ENCODE data around the gene HIVEP3. TPM values are rescaled to one million over a fixed set of nuclear protein-coding genes. Genes with fewer than 3 reads are reported as not detected.
A peak's percentile ranks its signal among the peaks of the same experiment; 100 is the strongest.

HIVEP3 gene
- total RNA-seq, 2 experiments from 2014 or later: 19.4 to 21.3 TPM

DNA sequence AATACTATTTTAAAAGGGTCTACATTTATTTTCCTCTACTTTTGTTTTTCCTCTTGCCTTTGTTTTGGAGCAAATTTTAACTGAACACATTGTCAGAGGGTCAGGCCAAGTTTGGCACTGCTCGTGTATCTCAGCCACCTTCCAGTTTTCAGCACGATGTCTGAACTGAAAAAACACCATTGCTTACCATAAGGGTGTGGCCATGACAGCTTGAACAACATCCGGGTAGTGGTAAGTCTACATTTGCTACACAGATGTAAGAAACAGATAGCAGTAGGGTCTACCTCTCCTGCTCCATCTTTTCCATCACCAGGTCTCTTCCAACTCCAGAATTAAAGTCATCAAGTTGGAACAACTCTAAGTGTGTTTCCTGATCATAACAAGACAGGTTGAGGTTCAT is 4.2 kb downstream of the HIVEP3 start:
- Mint-ChIP-seq H3K36me3 (no peaks in the 10 kb centered on the region), H3K4me1 (peaks cover 56% of the 10 kb centered on the region), H3K27ac (no peak overlapping the region), H3K9me3 (peaks cover 5% of the 10 kb centered on the region), H3K27me3 (no peaks in the 10 kb centered on the region), H3K4me3 (peak overlapping the region; percentile 20)
- no peak for DNase-seq

DNA sequence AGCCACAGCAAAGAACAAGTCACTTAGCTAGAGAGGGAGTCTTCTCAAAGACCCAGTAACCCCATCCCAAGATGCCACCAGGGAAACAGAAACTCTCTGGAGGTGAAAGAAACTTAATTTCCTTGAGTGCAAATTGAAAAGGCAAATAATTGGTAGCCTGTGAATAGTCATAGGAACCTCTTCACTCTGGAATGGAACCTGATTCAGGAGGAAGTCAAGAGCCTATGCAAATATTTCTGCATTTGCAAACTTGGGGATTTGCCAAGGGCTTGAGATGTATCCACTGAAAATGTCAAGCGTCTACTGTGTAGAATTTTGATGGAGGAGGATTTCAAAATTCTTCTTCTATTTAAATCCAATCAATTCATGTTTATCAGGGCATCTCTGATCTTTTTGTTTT is 5.7 kb downstream of the HIVEP3 start:
- Mint-ChIP-seq H3K27me3 (no peaks in the 10 kb centered on the region), H3K27ac (no peak overlapping the region), H3K9me3 (peaks cover 9% of the 10 kb centered on the region), H3K4me3 (no peak overlapping the region), H3K4me1 (peaks cover 45% of the 10 kb centered on the region), H3K36me3 (peaks cover 5% of the 10 kb centered on the region)
- no peak for DNase-seq

DNA sequence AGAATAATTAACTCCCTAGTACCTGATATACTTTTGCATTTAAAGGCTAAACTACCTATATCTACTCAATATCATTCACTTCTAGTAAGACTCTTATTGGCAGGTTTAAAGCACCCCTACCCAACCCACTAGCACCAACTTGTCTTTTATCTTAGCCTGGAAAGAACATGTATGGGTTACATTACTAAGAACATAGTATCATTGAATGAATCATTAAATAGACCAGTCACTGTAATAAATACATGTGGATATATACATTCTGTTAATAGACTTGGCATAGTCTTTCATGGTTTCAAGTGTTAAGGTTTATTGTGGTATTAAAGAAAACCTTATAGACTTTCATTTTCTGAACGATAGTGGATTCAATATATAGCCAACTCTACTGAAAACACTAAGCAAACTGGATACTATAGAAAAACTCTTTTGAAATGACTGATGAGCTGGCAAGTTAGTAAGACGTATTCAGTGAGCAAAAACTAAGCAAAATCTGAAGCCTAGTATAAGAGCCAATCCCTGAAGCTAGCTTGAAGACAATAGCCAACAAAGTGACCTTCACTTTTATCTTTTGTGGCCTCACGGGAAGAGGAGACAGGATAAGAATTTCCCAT is 10.3 kb downstream of the HIVEP3 start:
- Mint-ChIP-seq H3K9me3 (peaks cover 9% of the 10 kb centered on the region), H3K27ac (no peak overlapping the region), H3K36me3 (peaks cover 9% of the 10 kb centered on the region), H3K27me3 (no peaks in the 10 kb centered on the region), H3K4me3 (no peak overlapping the region), H3K4me1 (peaks cover 19% of the 10 kb centered on the region)
- no peak for DNase-seq

DNA sequence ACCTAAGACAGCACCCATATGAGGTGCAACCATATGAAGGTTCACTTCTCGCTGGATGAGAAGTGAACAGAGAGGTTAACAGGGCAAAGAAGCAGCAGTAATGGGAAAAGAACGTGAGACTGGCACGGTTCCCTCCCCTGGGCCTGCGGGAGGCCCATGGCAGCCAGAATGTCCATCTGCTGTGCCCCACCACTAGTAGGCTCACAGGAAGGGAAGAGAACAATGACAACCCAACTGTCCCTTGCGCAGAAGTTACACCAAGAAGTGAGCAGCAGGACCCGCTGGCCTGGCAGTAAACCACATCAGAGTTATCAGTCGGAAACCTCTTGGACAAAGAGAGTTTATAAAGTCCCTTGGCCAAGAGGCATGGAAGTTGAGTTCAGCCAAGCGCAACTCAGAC is 11.3 kb downstream of the HIVEP3 start:
- Mint-ChIP-seq H3K4me3 (no peak overlapping the region), H3K36me3 (peaks cover 9% of the 10 kb centered on the region), H3K4me1 (peaks cover 21% of the 10 kb centered on the region), H3K27me3 (no peaks in the 10 kb centered on the region), H3K27ac (no peak overlapping the region), H3K9me3 (peaks cover 9% of the 10 kb centered on the region)
- DNase-seq: no peak

DNA sequence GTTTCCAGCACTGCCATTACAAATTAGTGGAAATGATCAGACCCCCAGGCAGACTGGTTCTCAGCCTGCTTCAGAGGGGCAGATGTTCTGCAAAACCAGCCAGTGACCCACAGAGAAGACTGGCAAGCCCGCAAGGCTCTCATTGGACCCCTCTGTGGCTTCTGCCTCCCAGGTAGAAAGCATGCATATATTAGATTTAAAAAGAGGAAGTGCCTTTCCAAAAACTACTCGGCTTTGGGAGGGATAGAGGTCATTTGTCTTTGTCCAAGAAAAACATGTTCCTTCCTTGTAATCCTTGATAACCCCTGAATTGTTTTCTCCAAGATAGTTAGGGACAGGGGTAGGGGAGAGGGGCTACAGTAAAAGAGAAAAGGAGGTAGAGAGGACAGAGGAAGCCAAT is 11.8 kb downstream of the HIVEP3 start:
- Mint-ChIP-seq H3K36me3 (peaks cover 9% of the 10 kb centered on the region), H3K9me3 (peaks cover 9% of the 10 kb centered on the region), H3K27ac (no peak overlapping the region), H3K27me3 (no peaks in the 10 kb centered on the region), H3K4me3 (no peak overlapping the region), H3K4me1 (peaks cover 22% of the 10 kb centered on the region)
- no peak for DNase-seq

DNA sequence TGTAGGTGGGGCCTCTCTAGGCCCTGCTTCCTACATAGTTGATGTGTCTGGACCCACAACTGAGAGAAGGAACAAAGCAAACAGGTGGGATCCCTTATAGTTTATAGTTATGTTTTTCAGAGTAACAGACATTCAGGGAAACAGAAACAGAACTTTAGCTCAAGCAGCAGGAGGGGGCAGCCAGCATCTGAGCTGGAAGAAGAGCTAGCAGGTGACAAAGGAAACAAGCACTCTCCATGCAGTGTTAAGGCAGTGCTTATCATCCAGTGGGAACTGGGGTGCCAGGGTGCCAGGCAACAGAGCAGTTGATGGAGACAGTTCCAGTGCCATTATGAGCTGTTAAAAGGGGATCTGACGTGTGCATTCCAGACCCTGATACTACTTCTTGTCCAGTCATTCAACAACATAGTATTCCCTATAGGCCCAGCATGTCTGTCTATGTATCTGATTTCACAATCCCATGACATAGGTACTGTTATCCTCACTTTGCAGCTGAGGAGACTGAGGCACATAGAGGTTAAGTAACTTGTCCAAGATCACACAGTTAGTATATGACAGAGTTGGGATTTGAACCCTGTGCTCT is 13.5 kb downstream of the HIVEP3 start:
- Mint-ChIP-seq H3K27ac (no peak overlapping the region), H3K9me3 (peaks cover 5% of the 10 kb centered on the region), H3K27me3 (no peaks in the 10 kb centered on the region), H3K36me3 (peaks cover 9% of the 10 kb centered on the region), H3K4me1 (peaks cover 24% of the 10 kb centered on the region), H3K4me3 (no peak overlapping the region)
- no peak for DNase-seq

DNA sequence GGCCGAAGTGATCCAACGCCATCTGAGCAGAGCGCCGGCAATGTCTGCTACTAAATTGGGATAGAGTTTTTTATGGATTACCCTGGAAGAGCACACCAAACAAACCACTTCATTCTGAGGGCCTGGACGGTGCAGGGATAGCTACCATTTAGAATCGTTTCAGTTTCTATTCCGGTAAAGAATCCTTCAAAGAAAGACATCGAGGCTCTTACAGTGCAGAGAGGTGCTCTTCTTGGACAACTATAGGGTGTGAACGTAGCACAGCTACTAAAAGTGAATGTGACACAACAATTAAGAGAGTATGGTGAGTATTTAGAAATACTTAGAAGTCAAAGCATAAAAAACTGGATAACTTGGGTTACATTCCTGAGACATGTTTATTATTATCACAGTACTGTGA is 16.1 kb downstream of the HIVEP3 start:
- Mint-ChIP-seq H3K27ac (peak overlapping the region; percentile 6), H3K4me3 (no peak overlapping the region), H3K27me3 (no peaks in the 10 kb centered on the region), H3K4me1 (peaks cover 36% of the 10 kb centered on the region), H3K36me3 (peaks cover 2% of the 10 kb centered on the region), H3K9me3 (no peaks in the 10 kb centered on the region)
- DNase-seq: no peak

DNA sequence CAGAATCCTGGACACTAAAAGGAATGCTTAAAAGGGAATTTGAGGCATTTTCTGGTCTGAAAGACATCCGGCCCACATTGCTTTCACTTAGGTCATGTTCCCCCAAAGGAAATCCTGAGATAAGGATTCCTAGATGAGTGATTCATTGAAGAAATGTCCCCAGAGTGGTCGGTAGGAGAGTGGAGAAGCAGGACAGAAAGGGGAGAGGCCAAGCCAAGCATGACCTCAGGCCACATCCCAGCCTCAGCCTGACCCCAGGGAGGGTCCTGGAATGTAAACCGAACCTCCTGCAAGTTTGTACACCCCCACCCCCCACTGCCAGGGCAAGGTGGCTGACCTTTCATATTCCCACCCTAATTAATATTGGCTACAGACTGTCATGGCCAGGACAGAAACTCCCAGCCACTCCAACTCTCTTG is 16.6 kb downstream of the HIVEP3 start:
- Mint-ChIP-seq H3K27ac (no peak overlapping the region), H3K9me3 (no peaks in the 10 kb centered on the region), H3K4me1 (peaks cover 35% of the 10 kb centered on the region), H3K4me3 (no peak overlapping the region), H3K27me3 (no peaks in the 10 kb centered on the region), H3K36me3 (peaks cover 1% of the 10 kb centered on the region)
- DNase-seq: no peak

DNA sequence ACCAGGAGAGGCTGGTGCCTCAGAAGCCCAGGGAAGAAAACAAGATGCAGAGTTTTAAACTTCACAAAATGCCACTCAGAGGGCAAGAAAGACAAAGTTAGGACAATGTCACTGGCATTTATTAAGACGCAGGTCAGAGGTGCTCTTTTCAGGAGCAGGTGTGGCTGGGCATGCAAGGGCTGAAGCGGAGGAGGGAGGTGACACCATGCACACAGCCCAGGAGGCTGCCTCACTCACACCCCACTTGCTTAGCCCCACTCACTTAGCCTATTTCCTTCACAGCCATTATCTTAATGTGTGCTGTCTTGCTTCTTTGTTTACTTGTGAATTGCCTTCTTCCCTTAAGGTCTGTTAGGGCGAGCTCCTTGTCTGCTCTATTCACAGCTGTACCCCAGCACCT is 17.2 kb downstream of the HIVEP3 start:
- H3K36me3 Mint-ChIP-seq: peaks cover 1% of the 10 kb centered on the region
- H3K4me3 Mint-ChIP-seq: no peak overlapping the region
- no peaks in the 10 kb centered on the region for H3K9me3 Mint-ChIP-seq
- DNase-seq: no peak
- no peak overlapping the region for H3K27ac Mint-ChIP-seq
- peaks cover 38% of the 10 kb centered on the region for H3K4me1 Mint-ChIP-seq
- no peaks in the 10 kb centered on the region for H3K27me3 Mint-ChIP-seq

DNA sequence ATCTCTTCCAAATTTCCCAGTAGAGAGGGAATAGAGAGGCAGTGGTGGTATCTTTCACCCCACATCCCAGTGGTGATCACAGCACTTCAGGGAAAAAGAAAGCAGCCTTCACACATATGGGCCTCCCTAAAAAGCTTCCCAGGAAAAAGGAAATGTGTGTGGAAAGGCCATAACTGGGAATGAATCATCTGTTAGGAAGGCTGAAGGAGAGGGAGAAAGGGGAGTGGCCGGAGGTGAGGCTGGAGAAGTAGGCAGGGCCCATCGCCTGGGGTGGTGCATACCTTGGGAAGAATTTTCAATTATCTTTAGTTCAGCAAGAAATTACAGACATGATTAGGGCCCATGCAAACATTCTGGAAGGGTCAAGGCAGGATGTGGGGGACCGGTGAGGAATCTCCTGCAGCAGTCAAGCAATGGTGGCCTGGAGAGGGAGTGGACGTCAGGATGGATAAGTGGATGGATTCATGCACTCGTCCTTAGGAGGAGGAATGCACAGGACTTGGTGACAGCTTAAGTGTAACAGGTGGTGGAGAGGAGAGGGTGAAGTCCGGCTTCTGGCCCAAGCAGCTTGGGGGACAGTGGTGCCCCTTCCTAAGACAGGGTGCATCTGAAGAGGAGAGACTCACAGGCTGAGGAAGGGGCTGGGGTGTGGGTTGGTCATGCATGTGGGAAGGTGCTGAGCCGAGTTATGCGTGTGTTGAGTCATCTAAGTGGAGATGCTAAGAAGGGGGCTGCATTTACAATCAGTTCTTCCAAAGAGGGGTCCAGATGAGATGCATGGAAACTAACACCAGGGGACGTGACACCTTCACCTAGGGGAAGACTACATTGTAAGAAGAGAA is 17.9 kb downstream of the HIVEP3 start:
- Mint-ChIP-seq H3K4me1 (peaks cover 38% of the 10 kb centered on the region), H3K27me3 (no peaks in the 10 kb centered on the region), H3K9me3 (no peaks in the 10 kb centered on the region), H3K36me3 (no peaks in the 10 kb centered on the region), H3K27ac (no peak overlapping the region), H3K4me3 (no peak overlapping the region)
- DNase-seq: no peak

DNA sequence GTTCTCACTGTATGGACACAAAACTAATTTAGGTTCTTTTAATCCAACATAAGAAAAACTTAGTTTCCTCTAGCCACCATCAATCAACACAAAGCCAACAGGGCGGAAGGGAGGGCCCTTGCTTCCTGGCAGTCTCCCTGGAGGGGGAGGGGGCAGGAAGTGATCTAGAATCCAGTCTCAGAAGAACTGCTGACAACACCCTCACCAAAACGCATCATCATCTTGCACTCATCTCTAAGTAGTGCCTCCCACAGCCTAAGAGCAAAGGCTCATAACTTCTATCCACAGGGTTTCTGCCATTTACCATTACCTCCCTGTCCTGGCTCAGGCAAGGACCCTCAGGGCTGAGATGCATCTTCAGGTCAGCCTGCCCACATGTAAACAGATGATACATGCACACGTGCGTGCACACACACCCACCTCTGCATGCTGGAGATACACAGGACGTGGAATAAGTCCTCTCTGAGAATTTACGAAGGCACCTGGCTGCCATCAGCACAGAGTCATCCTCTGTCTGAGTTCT is 20.5 kb downstream of the HIVEP3 start:
- Mint-ChIP-seq H3K9me3 (no peaks in the 10 kb centered on the region), H3K4me1 (peaks cover 47% of the 10 kb centered on the region), H3K36me3 (no peaks in the 10 kb centered on the region), H3K27ac (peak overlapping the region; percentile 84), H3K27me3 (no peaks in the 10 kb centered on the region), H3K4me3 (peak overlapping the region; percentile 18)
- DNase-seq: peak; percentile 65

DNA sequence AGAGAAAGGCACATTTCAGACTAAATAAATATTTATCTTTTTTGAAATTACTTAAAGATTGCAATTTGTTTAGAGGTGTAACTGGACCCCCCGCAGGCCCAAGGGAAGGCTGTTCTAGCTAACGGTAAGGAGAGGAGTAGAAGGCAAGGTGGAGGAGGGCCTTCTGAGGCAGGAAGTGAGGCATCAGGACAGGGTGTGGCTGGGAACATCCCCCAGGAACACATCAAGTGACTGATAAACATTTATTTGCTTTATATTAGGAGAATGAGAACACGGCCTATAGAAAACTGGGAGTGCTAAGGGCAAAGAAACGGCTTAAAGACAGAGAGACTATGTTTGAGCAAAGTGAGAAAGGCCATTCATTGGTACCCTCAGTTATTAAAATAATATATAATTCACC is 23.2 kb downstream of the HIVEP3 start:
- Mint-ChIP-seq H3K4me3 (no peak overlapping the region), H3K9me3 (no peaks in the 10 kb centered on the region), H3K36me3 (no peaks in the 10 kb centered on the region), H3K4me1 (peaks cover 60% of the 10 kb centered on the region), H3K27ac (no peak overlapping the region), H3K27me3 (no peaks in the 10 kb centered on the region)
- no peak for DNase-seq

DNA sequence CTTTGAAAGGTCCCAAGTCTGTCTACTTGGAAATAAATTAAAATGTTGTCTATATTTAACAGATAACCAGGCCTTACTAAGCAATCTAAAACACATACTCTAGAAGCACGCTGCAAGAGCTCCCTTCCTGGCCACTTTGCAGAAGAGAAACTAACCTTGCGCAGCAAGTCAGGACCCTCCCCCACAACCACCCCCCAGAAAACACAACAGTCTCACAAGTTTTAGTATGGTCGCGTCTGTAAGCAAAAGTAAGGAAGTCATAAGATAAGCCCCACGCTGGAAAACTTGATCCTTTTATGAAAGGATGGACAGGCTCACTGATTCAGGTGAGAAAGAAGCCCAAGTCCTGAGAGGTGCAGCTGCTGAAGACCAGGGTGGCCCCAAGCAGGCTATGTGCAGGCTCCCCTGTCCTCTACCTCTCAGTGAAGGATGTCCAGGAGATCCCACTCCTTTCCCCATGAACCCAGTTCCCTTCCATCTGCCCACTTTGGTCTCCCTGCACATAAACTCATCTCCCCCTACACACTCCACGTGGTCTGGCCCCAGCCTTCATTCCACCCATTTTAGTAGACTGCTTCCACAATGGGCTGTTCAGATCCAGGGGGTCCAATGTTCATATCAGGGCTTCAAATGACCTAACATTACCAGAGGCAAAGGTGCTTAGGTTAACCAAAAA is 23.8 kb downstream of the HIVEP3 start:
- no peak overlapping the region for H3K27ac Mint-ChIP-seq
- DNase-seq: no peak
- no peaks in the 10 kb centered on the region for H3K27me3 Mint-ChIP-seq
- no peaks in the 10 kb centered on the region for H3K9me3 Mint-ChIP-seq
- peaks cover 58% of the 10 kb centered on the region for H3K4me1 Mint-ChIP-seq
- no peak overlapping the region for H3K4me3 Mint-ChIP-seq
- H3K36me3 Mint-ChIP-seq: no peaks in the 10 kb centered on the region

DNA sequence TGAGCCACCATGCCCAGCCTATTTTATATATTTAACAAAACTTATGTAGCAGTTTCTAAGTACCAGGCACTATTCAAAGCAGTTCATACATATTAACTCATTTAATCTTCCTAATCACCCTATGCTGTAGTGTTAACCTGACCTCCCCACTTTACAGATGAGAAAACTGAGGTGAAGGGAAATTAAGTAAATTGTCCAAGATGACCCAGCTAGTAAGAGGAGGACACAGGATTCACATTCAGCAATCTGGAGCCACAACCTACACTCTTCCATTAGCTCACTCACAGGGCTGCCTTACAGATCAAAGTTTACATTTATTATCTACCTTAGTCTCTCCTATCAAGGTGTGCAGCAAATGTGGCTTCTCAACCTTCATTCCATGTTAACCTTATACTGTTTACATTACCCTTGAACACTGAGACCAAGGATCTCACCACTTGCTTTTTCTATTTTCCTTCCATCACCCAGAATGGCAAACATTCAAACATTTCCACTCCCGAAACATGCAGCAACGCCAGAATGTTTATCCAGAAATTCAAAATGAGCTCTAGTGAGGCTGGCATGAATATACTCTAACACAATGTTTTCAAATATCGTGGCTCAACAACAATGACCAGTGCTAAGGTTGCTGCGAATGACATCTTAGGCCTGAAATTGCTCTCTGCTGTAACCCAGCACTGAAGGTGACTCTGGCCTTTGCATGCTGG is 24.5 kb downstream of the HIVEP3 start:
- no peak for DNase-seq
- Mint-ChIP-seq H3K27me3 (no peaks in the 10 kb centered on the region), H3K4me1 (peaks cover 55% of the 10 kb centered on the region), H3K36me3 (no peaks in the 10 kb centered on the region), H3K27ac (no peak overlapping the region), H3K4me3 (no peak overlapping the region), H3K9me3 (no peaks in the 10 kb centered on the region)
